ENCODE measurements around the gene DOCK9. TPM values are rescaled to one million over a fixed set of nuclear protein-coding genes. Genes with fewer than 3 reads are reported as not detected.

The DOCK9 gene
- total and polyA plus RNA-seq, 2 donors (not counting 1 experiment from before 2014, with no cell fraction given), result 18.2 TPM

DNA sequence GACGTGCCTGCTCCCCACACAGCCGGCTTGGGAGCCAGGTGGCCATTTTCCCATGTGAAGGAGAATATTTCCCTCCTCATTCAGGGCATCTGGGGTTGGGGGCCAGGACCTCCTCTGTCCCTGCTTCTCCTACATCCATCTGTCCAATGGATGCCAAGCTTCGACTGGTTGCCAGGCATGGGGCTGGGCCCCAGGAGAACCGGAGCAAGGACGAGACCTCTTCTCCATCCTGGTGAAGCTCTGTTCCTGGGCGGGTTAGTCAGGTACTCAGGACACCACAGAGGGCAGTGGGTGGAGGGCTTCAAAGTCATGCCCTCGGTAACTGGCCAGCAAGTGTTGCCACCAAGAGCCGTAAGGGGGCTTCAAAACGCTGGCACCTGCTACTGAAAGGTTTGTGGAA is 203.1 kb downstream of the DOCK9 start:
- no peaks in the 10 kb centered on the region for H3K79me2 ChIP-seq (ENCODE audit: control insufficient read depth, insufficient read depth, low read length)
- H3K4me3 ChIP-seq (replicated peaks in 1 of 4; ENCODE audit: control extremely low read depth in 1 of 4, insufficient read depth in 1 of 4, low read depth in 3 of 4, low read length in 4 of 4), result no peak overlapping the region
- no peak for DNase-seq (ENCODE audit: low read depth in 2 of 2)
- no peak overlapping the region for H2AFZ ChIP-seq (ENCODE audit: low read length)
- no peak overlapping the region for H3K4me2 ChIP-seq (ENCODE audit: extremely low read depth, insufficient read depth, low read length)
- H3K4me1 ChIP-seq (ENCODE audit: control insufficient read depth, extremely low read depth, insufficient read depth, low read length), result peaks cover 4% of the 10 kb centered on the region
- no peaks in the 10 kb centered on the region for H3K9me3 ChIP-seq (ENCODE audit: control insufficient read depth, insufficient read depth, low read depth, low read length)
- H3K27ac ChIP-seq (ENCODE audit: insufficient read depth, low read length), result no peak overlapping the region
- H3K27me3 ChIP-seq (ENCODE audit: control insufficient read depth, insufficient read depth, low read length), result peaks cover 2% of the 10 kb centered on the region
- TF ChIP-seq, protein P1, sequence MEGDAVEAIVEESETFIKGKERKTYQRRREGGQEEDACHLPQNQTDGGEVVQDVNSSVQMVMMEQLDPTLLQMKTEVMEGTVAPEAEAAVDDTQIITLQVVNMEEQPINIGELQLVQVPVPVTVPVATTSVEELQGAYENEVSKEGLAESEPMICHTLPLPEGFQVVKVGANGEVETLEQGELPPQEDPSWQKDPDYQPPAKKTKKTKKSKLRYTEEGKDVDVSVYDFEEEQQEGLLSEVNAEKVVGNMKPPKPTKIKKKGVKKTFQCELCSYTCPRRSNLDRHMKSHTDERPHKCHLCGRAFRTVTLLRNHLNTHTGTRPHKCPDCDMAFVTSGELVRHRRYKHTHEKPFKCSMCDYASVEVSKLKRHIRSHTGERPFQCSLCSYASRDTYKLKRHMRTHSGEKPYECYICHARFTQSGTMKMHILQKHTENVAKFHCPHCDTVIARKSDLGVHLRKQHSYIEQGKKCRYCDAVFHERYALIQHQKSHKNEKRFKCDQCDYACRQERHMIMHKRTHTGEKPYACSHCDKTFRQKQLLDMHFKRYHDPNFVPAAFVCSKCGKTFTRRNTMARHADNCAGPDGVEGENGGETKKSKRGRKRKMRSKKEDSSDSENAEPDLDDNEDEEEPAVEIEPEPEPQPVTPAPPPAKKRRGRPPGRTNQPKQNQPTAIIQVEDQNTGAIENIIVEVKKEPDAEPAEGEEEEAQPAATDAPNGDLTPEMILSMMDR (conservative IDR thresholded peaks at IDR 0.05 in 1 of 2, IDR thresholded peaks at IDR 0.05 in 1 of 2; ENCODE audit: low read depth in 1 of 2, low read length in 2 of 2), result no peak
- no peak for TF ChIP-seq EZH2 (IDR thresholded peaks at IDR 0.05; ENCODE audit: low read length, missing control alignments)
- no peaks in the 10 kb centered on the region for H3K36me3 ChIP-seq (ENCODE audit: control insufficient read depth, insufficient read depth, low read length)
- H4K20me1 ChIP-seq (ENCODE audit: control insufficient read depth, extremely low read depth, insufficient read depth, low read length), result no peaks in the 10 kb centered on the region
- H3K9ac ChIP-seq (ENCODE audit: insufficient read depth, low read length), result no peak overlapping the region

DNA sequence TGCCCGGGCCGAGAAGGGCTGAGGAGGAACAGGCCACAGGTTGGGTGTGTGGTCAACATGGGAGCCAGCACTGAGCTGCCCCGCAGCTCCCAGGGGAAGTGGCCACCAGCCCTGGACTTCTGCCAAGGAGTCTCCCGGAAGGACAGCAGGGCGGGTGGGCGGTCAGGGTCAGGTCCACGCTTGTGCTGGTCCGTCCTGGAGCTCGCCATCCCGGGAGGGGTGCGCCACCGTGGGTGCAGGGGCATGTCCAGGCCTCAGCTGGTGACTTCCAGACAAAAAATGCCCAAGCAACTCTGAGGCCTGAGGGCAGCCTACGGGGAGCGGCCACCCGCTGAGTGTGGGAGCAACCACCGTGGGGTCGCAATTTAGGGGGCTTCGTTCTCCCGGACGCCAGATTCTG is 203.9 kb downstream of the DOCK9 start:
- TF ChIP-seq EZH2 (IDR thresholded peaks at IDR 0.05; ENCODE audit: low read length, missing control alignments), result no peak
- TF ChIP-seq, protein P1 (conservative IDR thresholded peaks at IDR 0.05 in 1 of 2, IDR thresholded peaks at IDR 0.05 in 1 of 2; ENCODE audit: low read depth in 1 of 2, low read length in 2 of 2), result no peak
- Histone ChIP-seq H3K4me3 (replicated peaks in 1 of 4; ENCODE audit: control extremely low read depth in 1 of 4, insufficient read depth in 1 of 4, low read depth in 3 of 4, low read length in 4 of 4) (no peak overlapping the region), H4K20me1 (ENCODE audit: control insufficient read depth, extremely low read depth, insufficient read depth, low read length) (no peaks in the 10 kb centered on the region), H3K27me3 (ENCODE audit: control insufficient read depth, insufficient read depth, low read length) (peaks cover 3% of the 10 kb centered on the region), H3K9me3 (ENCODE audit: control insufficient read depth, insufficient read depth, low read depth, low read length) (no peaks in the 10 kb centered on the region), H3K9ac (ENCODE audit: insufficient read depth, low read length) (no peak overlapping the region), H3K4me2 (ENCODE audit: extremely low read depth, insufficient read depth, low read length) (no peak overlapping the region), H3K4me1 (ENCODE audit: control insufficient read depth, extremely low read depth, insufficient read depth, low read length) (peaks cover 4% of the 10 kb centered on the region), H2AFZ (ENCODE audit: low read length) (no peak overlapping the region), H3K36me3 (ENCODE audit: control insufficient read depth, insufficient read depth, low read length) (no peaks in the 10 kb centered on the region), H3K79me2 (ENCODE audit: control insufficient read depth, insufficient read depth, low read length) (no peaks in the 10 kb centered on the region), H3K27ac (ENCODE audit: insufficient read depth, low read length) (no peak overlapping the region)
- DNase-seq (ENCODE audit: low read depth in 2 of 2), result no peak

DNA sequence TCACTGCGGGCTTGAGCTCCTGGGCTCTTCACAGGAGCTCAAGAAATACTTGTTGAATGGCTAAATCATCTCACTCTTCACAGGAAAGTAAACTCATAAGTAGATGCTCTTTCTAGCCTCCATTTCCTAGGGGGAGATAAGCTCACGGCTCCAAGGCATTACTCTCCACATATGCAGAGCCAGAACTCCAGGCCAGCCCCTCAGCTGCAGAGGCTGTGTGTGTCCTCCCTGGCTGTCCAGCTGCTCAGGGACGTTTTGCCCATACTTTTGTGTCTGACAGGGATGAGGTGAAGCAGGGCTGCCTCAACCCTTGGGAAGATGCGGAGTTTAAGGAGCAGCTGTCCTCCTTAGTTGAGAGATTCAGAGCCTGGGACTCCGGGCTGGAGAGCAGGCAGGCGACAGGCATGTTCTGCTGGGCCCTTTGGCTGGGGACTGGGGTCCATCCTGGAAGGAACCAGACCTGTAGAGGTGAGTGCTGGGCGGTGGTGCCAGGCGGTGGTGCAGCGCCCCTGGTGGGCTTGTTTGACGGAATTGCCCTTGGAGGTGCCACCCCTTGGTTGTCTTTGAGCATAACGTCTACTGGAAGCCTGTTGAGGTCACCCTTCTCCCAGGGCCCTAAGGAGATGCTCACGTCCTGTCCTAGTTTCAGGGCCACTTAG is 204.9 kb downstream of the DOCK9 start:
- peaks cover 5% of the 10 kb centered on the region for H3K27me3 ChIP-seq (ENCODE audit: control insufficient read depth, insufficient read depth, low read length)

More for the DNA sequence above, 204.9 kb downstream of the DOCK9 start:
- Histone ChIP-seq H3K79me2 (ENCODE audit: control insufficient read depth, insufficient read depth, low read length) (no peaks in the 10 kb centered on the region), H3K9me3 (ENCODE audit: control insufficient read depth, insufficient read depth, low read depth, low read length) (no peaks in the 10 kb centered on the region), H3K4me1 (ENCODE audit: control insufficient read depth, extremely low read depth, insufficient read depth, low read length) (peaks cover 4% of the 10 kb centered on the region), H3K9ac (ENCODE audit: insufficient read depth, low read length) (no peak overlapping the region), H3K36me3 (ENCODE audit: control insufficient read depth, insufficient read depth, low read length) (no peaks in the 10 kb centered on the region), H3K27ac (ENCODE audit: insufficient read depth, low read length) (no peak overlapping the region), H4K20me1 (ENCODE audit: control insufficient read depth, extremely low read depth, insufficient read depth, low read length) (no peaks in the 10 kb centered on the region), H2AFZ (ENCODE audit: low read length) (no peak overlapping the region), H3K4me2 (ENCODE audit: extremely low read depth, insufficient read depth, low read length) (no peak overlapping the region), H3K4me3 (replicated peaks in 1 of 4; ENCODE audit: control extremely low read depth in 1 of 4, insufficient read depth in 1 of 4, low read depth in 3 of 4, low read length in 4 of 4) (no peak overlapping the region)
- no peak for TF ChIP-seq EZH2 (IDR thresholded peaks at IDR 0.05; ENCODE audit: low read length, missing control alignments)
- TF ChIP-seq, protein P1 (conservative IDR thresholded peaks at IDR 0.05 in 1 of 2, IDR thresholded peaks at IDR 0.05 in 1 of 2; ENCODE audit: low read depth in 1 of 2, low read length in 2 of 2), result no peak
- DNase-seq (ENCODE audit: low read depth in 2 of 2), result no peak
